ENCODE data around the gene BCAS2.

DNA sequence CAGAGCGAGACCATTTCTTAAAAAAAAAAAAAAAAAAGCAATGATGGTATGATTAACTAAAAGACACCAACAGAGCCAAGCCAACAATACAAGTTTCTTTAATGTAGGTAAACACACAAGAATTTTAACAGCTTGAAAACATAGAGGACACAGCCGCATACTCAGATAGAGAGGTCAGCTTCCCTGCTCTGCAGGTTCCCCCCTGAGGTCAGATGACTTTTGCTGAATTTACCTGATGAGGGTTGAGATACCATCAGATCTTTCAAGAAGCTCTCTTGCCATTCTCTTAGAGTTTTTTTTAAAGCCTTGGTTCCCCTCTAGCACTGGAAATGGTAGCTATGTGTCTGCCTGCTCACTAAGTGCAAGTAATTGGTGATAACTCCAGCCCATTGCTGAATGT lies 31.1 kb downstream of the BCAS2 start:
- no peak for TF ChIP-seq GATA2 (IDR thresholded peaks at IDR 0.05; ENCODE audit: low read depth, low read length)
- TF ChIP-seq GATA3 (IDR thresholded peaks at IDR 0.05; ENCODE audit: low read depth, low read length): no peak

Measured in SH-SY5Y (cell line).